Testis (tissue), 2 donors: ENCODE measurements around the gene IDNK.

Experiments
- CTCF ChIP-seq, 3 experiments: fragments of 450-650 bp in 2 of 3; fragments of 200-600 bp in 1 of 3; sonication (generic) in 1 of 3; IDR thresholded peaks; one replicate each; pipeline ENCODE4 v1.5.1; 2016 to 2019; ENCODE audit warnings: antibody characterized with exemption in 3 of 3, mild to moderate bottlenecking in 2 of 3, moderate library complexity in 1 of 3
- POLR2A ChIP-seq: fragments of 450-650 bp; IDR thresholded peaks from one replicate; pipeline ENCODE4 v1.6.1; 2017; ENCODE audit warnings: antibody characterized with exemption, mild to moderate bottlenecking, moderate library complexity

GRCh38 chr9:83639266-83639665, 16.3 kb downstream of the IDNK start:
- no peak for TF ChIP-seq CTCF (IDR thresholded peaks at IDR 0.05)
- TF ChIP-seq POLR2A, result no peak
